GM18502 (cell line): ENCODE results near the gene VIT.

ENCODE experiments used
- ATAC-seq: cut with Tn5 transposase; IDR thresholded peaks from one replicate; pipeline ENCODE4 v1.9.1; 2021; ENCODE audit warnings: mild to moderate bottlenecking; ENCODE audit not compliant: unreplicated experiment, poor library complexity

VIT gene

DNA sequence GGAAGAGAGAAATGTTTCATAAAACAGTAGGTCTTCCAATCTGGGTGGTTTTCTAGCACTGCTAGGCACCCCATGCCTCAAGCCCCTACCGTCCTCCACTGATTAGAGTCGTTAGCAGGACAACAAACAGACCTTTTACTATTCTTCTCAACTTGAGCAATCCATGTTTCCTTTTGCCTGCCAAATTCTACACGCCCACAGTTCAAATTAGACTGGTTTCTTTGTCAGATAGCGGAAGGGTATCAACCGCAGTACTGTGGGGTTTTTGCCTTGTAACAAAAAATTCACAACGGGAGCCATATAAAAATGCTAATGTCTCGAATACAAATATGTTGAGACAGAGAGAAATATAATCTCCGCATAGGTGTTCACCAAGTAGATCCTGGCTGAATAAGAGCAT is 59.9 kb downstream of the VIT start:
- no peak for ATAC-seq

DNA sequence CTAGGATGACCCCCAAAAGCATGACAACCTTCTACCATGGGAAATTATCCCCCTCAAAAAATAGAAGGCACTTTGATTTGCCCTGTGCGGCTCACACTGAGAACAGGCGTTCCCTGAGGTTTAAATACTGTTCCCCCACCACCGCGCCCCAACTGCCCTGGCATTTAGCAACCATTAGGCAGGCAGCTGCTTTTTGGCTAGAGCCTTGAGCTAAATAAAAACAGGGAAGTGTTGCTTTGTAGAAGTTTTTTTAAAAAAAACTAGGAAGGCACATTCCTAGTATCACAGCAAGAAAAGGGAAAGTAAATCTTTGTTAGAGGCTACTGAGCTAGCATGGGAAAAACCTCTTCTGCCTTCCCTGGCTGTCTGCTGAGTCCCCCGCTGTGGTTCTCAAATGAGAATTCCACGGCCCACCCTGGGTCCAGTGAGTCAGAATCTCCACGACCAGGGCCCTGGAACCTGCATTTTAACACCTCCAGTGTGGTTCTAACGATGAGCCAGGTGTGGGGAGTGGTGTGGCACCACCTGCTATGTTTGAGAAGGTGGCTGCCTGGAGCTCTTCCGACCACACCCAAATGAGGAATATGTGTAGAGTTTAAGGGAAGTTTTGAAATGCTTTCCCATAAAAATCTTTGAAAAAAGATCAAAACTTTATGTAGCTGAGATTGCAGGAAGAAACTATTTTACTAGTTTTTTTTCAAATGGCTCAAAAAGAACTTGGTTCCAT is 66.4 kb downstream of the VIT start:
- no peak for ATAC-seq

DNA sequence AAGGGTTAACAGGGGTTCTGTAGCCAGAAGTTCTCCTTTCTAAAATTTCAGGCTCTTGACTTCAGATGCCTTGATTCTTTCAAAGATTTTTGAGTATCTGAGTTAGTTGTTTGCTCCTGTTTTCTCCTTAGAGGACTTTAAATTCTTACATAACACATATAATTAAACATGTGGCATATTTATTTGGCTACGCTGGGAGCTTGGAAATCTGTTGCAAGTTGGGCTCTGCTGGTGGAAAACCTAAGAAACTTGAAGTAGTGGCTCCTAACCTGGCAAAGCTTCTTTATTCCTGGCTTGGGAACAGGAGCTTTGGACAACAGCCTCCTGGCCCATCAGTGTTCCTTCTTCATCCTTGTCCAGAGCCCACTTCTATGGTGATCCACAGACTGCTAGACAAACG is 72.6 kb downstream of the VIT start:
- ATAC-seq, result no peak

DNA sequence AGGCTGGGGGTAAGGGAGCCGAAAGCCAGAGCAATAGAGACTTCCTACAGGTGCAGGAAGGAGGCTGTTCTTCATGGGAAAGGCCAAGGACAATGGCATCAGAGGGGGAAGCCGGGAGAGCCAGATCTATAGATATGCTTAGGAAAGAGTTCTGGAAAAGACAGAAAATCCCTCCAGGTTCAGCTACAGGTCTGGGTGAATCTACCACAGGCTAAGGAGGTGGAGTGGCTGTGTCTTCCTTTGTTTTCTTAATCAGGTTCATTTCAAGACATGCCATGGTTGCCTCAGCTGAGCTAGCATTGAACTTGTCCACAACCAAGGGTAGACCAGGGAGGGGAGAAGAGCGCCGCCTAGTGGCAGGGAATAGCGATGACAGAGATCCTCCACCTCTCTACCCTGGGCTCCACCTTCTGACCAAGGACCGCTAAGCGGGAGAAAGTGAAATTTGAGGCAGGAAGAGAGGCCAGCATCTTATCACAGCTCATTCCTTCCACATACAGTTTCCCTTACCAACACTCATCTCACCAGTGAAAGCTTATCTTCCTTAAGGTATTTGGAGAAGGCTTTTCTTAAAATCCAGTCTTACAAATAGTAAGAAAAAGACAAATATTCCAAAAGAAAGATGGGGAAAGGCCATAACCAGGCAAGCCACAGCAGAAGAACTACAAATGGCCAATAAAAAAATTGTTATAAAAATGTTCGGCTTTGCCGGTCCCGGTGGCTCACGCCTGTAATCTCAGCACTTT is 74.2 kb downstream of the VIT start:
- ATAC-seq, result peak; percentile 76

DNA sequence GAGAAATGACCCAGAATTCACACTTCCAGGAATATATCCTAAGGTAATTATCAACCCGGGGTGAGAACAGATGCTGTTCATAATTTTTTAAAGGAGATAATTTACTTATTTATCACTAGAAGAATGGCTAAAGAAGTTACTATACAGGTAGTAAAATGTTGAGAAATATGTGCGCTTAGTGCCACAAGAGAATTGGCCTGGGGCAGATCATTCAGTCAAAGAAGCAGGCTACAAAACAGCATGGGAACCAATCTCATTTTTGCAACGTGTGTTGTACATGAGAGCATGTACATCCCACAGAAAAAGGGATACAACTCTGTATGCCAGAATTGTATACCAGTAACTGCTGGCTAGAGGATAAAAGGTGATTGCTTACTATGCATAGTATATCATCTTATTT is 75.2 kb downstream of the VIT start:
- ATAC-seq, result no peak

DNA sequence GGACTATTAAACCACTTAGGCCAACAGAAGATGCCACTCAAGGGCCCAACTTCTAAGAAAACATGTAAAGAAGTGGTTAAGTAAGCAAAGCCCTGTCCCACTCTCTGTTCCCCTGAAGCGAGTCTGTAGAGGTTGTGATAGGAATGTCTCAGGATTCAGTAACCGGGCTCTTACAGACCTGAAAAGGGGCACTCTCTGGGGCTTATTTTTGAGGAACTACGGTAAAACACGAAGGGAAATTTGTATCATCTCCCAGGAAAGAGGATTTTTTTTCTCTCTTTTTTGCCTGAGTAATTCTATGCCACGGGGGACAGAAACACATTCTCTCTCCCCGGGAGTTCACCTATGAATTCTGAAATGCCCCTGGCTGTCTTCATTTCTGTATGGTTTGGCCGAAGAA is 77.4 kb downstream of the VIT start:
- ATAC-seq, result no peak

DNA sequence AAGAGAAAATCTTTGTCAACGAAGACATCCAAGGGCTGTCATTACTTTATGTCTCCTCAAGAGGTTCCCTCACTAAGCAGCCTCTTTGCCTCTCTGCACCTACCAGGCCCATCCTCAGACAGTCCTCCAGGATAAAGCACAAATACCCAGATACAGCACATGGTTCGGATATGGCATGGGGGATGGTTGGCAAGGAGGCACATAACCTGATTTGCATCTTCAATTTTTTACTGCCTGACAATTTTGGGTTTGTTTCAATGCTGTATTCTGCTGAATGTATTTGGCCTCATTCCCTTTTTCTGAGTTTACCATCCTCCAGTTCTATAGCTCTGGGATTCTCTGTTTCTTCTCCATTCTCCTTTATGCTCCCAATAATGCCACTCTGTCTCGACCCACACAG is 78.8 kb downstream of the VIT start:
- no peak for ATAC-seq

DNA sequence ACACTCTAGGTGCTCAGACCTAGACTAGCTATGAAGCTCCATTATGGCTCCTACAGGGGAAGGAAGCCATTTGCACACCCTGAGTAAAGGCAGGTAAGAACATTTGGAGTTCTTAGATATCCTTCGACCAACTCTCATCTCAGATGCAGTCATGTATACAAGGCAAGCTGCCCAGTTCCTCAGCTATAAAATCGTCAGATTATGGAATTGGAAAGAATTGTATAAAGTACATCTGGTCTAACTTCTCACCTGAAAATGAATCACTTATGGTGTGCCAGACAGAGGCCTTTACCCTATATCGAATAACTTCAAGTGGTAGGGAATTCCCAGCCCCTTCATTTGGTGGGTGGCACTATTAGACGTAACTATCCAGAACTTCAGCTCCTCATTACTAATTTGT is 79.3 kb downstream of the VIT start:
- no peak for ATAC-seq

DNA sequence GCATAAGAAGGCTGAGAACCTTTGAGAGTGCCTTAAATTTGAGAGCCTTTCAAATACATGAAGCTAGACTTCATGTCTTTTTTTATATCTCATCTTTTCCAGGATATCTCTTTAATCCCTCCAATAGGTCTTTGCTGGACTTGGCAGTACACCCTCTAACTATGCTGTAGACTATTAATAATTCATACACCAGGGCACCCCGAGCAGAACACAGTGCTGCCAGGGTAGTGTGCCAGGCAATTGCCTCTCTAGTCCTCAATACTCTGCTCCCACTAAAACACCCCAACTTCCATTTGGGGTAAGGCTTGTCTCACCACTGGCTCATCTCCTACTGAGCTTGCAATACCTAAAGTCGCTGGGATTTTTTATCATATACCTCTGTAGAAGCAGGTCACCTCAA is 80.8 kb downstream of the VIT start:
- ATAC-seq, result no peak

DNA sequence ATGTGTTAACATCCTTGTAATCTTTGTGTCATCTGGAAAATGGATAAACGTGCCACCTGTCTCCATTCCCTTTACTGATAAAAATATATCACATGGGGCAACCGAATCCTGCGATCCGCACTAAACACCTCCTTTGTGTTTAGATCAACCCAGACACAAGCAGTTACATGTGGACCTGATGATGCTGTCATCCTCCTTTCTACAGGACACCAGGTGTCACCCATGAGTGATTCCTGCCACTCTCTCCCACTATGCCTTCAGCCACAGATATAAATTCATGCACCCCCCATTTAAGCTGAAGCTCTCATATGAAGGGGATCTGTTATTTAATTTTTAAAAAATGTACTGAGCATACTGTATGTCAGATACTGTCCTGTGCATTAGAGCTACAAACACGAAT is 81.3 kb downstream of the VIT start:
- no peak for ATAC-seq

DNA sequence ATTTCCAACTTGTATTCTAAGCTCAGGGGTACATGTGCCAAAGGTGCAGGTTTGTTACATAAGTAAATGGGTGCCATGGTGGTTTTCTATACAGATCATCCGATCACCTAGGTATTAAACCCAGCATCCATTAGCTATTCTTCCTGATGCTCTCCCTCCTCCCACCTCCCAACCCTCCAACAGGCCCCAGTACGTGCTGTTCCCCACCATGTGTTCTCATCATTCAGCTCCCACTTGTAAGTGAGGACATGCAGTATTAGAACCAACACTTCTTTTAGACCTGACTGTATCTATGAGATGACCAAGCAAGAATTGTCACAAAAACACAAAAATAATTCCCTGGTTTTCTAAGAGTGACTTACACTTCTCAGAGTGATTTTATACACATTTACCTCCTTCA is 83.0 kb downstream of the VIT start:
- no peak for ATAC-seq

DNA sequence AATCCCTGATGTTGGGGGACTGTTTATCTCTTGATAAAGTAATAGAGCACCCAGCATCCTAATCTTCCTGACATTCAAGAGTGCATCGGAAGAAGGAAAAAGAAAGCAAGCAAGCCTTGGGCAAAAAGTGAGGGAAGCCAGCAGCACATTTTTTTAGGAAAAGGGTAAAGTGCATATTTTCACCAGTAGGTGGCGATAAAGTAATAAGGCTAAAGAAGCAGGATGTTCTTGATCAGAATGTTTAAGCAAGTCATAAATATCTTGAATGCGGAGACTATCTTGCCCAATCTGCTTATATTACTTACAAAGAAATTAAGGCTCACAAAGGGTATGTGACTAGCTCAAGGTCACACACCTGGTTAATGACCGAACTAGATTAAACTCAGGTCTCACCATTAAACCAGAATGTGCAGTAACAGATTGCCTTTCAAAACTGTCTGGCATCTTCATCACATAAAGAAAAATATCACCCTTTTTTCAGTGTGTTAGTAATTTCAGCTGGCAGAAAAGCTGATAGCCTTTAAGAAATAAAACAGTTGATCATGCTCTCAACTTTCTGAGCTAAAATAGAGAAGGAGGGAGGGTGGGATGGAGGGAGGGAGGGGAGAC is 83.8 kb downstream of the VIT start:
- no peak for ATAC-seq

DNA sequence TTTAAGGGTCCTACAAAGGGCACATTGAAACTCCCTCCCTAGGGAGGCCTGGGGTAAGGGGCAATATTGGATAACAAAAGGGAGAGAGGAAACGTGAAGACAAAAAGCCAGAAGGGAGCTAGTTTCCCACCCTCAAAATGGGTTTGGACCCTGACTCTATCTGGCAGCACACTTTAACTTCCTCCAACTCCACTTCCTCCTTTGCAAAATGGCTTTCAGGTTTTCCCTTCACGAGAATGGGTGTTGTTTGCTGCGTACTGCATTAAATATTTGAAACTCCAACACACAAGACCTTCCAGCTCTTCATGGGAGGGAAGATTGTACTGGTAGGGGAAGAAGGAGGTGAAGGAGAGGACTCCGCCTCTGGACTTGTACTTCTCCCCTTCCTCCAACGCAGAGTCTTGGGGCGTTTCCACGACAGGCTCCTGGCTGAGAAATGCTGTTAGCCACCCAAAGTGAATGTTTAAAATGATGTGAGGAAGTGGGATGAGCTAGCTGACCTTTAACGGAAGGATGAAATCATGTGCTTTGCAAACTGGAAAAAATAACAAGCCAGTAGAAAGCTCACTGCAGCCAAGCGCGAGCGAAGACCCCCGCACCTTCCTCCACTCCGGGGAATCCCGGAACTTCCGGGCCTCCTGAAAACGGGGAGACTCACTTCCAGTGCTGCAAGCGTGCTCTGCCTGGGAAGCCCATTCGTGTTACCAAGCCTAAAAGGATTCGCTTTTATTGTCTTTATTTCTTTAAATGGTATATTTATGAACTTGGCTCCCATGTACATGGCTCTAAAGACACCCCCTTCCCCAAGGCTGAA is 85.6 kb downstream of the VIT start:
- no peak for ATAC-seq

DNA sequence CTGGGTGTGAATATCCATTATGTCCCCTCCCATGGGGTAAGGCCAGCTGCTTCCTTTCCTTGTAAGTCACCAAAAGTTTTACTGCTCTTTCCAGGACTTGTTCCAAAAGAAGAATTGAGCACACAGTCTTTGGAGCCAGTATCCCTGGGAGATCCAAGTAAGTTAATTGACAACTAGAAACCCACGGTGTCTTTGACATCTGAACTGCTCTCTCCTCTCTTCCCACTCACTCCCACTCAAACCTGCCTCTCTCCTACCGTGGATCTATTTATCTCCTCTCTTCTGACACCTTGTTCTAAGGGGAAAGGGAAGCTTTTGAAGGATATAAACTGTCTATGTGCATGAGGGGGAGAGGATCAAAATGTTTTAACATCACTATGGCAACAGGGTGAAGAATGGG is 86.7 kb downstream of the VIT start:
- ATAC-seq, result no peak

DNA sequence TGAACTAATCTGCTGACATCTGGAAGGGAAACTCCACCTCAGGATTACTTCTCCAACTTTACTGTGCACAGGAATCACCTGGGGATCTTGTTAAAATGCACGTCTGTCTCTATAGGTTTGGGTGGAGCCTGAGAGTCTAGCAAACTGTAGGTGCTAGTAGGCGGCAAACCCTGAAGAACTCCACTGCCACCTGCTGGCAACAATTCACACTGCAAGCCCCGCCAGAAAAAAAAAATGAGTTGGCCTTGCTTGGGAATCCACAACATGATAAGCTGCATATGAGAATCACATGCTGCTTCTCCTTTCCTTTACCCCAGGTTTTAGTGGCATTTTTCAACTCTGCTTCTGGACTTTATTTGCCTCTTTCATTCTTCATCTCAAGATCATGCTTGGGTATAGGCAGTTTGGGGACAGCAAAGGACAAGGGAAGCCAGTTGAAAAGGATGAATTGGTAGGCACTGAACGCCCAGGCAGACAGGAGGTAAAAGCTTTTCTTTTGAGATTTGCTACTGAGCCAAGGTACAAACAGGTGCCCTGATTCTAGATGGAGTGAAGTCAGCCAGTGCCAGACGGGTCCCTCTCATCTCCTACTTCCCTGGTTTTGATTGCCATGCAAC is 88.8 kb downstream of the VIT start:
- peak; percentile 89 for ATAC-seq

DNA sequence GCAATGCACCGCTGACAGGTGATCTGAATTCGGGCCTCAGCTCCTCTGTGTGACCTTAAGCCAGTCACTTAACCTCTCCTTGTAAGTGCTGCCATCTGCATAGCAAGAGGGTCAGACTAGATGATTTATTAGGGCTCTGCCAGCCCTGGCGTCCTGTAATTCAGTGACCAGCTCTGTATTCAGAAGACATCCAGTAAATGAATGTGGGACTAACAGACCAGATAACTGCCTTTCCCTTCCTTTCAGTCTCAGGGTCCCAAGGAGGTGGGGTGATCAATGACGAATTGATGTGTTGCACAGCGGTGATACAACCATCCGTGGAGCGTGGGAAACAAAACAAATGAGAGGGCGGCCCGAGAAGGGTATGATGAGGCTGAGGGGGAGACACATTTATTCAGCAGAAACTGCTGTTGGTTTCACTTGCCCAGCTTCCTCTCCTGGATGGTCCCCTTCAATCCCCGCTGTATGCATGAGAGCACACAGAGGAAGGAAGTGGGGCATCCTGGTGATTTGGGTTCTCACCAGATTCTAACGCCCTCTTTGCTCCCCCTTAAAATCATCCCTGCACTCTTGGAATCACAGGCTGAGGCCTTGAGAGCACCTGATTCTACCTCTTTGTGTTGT is 92.8 kb downstream of the VIT start:
- ATAC-seq, result no peak

DNA sequence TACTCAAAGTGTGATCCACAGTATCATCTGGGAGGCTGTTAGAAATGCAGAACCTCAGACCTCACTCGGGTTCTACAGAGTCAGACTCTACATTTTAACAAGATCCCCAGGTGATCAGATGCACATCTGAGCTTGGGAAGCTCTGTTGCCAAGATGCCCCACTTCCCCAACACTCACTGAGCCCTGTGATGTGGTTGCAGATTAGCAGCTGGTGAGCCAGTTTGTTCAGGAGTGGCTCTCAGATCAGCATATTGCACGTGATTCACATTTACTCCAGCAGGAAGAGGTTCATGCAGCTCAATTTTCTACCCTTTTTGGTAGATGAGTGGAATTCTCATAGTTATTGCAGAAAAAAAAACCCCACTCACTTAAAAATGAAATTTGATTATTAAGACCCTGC is 96.4 kb downstream of the VIT start:
- no peak for ATAC-seq

DNA sequence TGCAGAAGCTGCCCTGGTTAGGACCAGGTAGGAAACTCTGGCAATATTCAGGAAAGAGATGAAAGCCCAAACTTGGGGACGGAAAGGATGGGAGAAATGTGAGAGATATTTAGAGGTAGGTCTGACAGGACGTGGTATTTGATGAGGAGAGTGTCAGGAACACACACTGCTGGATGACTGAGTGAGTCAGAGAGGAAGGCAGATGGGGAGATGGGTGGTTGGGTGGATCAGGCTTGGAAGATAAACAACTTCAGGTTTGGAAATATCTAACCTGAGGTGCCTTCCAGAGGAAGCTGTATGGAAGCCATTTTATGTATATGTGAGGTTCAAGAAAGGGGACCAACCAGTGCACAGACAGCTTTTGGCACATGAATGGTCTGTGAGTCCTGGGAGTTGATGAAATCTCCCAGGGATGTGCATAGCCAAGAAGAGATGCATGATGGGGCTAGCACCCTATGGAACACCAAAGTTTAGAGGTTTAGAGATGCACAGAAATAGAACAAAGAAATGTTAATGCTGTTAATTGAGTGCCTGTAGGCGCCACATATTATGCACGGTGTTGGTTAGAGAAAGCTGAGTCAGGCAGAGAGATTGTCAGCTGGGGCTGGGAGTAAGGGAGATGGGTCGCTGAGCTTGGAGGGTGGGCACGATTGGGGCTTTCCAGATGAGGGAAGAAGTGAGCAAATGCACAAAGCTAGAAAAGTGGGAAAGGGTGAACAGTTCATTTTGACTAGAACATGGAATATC is 101.0 kb downstream of the VIT start:
- no peak for ATAC-seq

DNA sequence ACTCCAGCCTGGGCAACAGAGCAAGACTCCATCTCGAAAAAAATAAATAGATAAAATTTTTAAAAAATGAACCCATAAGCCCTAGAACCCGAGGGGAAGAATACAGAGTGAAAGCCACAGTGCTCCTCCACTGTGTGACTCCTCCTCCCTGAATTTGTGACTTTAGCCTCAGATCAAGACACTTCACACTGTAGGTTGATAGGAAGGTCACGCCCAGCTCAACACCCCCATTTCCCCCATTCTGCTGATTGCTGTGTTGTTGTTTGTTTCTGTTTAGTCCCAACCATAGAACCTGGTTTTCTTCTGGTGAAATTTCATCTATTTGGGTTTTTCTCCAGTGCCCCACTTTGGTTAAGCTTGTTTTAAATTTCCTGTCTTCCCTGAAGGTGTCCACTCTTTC is 102.2 kb downstream of the VIT start:
- ATAC-seq, result no peak
